HepG2 (cell line): ENCODE measurements around the gene PRPF4.

Experiments used
- GABPA ChIP-seq, 2 experiments: IDR thresholded peaks; 2 replicates each; pipeline ENCODE4 v1.6.1; 2011 to 2016; ENCODE audit warnings: low read depth in 2 of 2, low read length in 1 of 2, missing biosample characterization in 1 of 2, missing genetic modification characterization in 1 of 2
- IRF2 ChIP-seq: IDR thresholded peaks from 2 replicates; pipeline ENCODE4 v1.6.1; 2018; ENCODE audit warnings: missing genetic modification reagents, missing compliant biosample characterization
- MBNL3 ChIP-seq: fragments of 250-450 bp; sonication (Bioruptor Pico); conservative IDR thresholded peaks from 2 replicates; pipeline ENCODE4 v1.8.0; 2022; ENCODE audit warnings: mild to moderate bottlenecking, inconsistent platforms
- POLR2AphosphoS5 ChIP-seq: IDR thresholded peaks from 2 replicates; pipeline ENCODE4 v1.6.1; 2012; ENCODE audit warnings: low read depth, low read length
- SUZ12 ChIP-seq: fragments of 150-350 bp; IDR thresholded peaks from 2 replicates; pipeline ENCODE4 v1.6.1; 2014; ENCODE audit warnings: low read depth, low read length
- TAF1 ChIP-seq: sonication (generic); formaldehyde crosslinking; IDR thresholded peaks from 2 replicates; pipeline ENCODE4 v1.4.0; 2020; ENCODE audit warnings: missing genetic modification reagents
- TSC22D2 ChIP-seq: sonication (generic); formaldehyde crosslinking; IDR thresholded peaks from 2 replicates; pipeline ENCODE4 v1.5.1; 2020; ENCODE audit warnings: missing genetic modification reagents, mild to moderate bottlenecking, borderline replicate concordance
- ZNF75D ChIP-seq: sonication (generic); formaldehyde crosslinking; IDR thresholded peaks from 2 replicates; pipeline ENCODE4 v1.8.1; 2023; ENCODE audit warnings: missing genetic modification reagents, mild to moderate bottlenecking, borderline replicate concordance
- ZNF850 ChIP-seq: sonication (generic); formaldehyde crosslinking; conservative IDR thresholded peaks from 2 replicates; pipeline ENCODE4 v1.9.0; 2021; ENCODE audit warnings: mild to moderate bottlenecking, missing genetic modification reagents
- TF ChIP-seq, protein P1 (sequence below): sonication (generic); formaldehyde crosslinking; IDR thresholded peaks from 2 replicates; pipeline ENCODE4 v1.5.0; 2020; ENCODE audit warnings: mild to moderate bottlenecking, missing genetic modification reagents, moderate library complexity
- TF ChIP-seq, protein P2 (sequence below): sonication (generic); formaldehyde crosslinking; IDR thresholded peaks from 2 replicates; pipeline ENCODE4 v1.4.0; 2020; ENCODE audit warnings: missing genetic modification reagents
- TF ChIP-seq, protein P3 (sequence below): sonication (generic); formaldehyde crosslinking; IDR thresholded peaks from 2 replicates; pipeline ENCODE4 v1.4.0; 2020; ENCODE audit warnings: missing genetic modification reagents
- TF ChIP-seq, protein P4 (sequence below): sonication (generic); formaldehyde crosslinking; IDR thresholded peaks from 2 replicates; pipeline ENCODE4 v1.4.0; 2020; ENCODE audit warnings: low read depth, missing genetic modification reagents

DNA sequence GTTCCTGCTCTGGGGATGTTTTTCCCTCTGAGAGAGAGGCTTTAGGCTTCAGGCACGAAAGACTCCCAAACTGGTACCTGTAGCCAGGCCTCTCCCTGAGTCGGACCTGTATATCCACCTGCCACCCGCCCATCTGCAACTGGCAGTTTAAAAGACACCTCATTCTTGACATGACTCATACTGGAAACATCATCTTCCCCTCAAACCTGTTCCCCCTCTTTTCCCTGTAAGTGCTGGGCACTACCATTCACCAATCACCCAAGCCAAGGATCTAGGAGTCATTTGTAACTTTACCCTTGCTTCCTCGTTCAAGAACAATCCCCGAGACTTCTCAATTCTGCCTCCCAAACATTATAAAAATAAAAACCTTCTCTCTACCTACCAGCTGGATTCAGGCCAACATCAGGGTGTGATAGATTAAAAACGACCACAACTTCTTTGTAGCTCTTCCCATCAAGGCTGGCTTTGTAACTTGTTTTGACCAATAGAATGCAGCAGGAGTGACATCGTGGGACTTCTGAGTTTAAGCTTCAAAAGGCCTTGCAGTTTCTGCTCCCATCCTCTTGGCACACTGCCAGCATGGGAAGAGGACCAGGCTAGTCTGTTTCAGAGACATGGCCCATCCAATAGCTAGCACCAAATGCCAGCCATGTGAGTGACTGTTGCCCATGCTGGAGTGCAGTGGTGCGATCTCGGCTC is 66.4 kb downstream of the PRPF4 start:
- TF ChIP-seq GABPA (IDR thresholded peaks at IDR 0.05; ENCODE audit: low read depth, low read length): no peak
- no peak for TF ChIP-seq GABPA (CRISPR knock-in tag; IDR thresholded peaks at IDR 0.05; ENCODE audit: low read depth)
- TF ChIP-seq, protein P1, sequence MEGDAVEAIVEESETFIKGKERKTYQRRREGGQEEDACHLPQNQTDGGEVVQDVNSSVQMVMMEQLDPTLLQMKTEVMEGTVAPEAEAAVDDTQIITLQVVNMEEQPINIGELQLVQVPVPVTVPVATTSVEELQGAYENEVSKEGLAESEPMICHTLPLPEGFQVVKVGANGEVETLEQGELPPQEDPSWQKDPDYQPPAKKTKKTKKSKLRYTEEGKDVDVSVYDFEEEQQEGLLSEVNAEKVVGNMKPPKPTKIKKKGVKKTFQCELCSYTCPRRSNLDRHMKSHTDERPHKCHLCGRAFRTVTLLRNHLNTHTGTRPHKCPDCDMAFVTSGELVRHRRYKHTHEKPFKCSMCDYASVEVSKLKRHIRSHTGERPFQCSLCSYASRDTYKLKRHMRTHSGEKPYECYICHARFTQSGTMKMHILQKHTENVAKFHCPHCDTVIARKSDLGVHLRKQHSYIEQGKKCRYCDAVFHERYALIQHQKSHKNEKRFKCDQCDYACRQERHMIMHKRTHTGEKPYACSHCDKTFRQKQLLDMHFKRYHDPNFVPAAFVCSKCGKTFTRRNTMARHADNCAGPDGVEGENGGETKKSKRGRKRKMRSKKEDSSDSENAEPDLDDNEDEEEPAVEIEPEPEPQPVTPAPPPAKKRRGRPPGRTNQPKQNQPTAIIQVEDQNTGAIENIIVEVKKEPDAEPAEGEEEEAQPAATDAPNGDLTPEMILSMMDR (CRISPR knock-in tag): no peak
- TF ChIP-seq, protein P2, sequence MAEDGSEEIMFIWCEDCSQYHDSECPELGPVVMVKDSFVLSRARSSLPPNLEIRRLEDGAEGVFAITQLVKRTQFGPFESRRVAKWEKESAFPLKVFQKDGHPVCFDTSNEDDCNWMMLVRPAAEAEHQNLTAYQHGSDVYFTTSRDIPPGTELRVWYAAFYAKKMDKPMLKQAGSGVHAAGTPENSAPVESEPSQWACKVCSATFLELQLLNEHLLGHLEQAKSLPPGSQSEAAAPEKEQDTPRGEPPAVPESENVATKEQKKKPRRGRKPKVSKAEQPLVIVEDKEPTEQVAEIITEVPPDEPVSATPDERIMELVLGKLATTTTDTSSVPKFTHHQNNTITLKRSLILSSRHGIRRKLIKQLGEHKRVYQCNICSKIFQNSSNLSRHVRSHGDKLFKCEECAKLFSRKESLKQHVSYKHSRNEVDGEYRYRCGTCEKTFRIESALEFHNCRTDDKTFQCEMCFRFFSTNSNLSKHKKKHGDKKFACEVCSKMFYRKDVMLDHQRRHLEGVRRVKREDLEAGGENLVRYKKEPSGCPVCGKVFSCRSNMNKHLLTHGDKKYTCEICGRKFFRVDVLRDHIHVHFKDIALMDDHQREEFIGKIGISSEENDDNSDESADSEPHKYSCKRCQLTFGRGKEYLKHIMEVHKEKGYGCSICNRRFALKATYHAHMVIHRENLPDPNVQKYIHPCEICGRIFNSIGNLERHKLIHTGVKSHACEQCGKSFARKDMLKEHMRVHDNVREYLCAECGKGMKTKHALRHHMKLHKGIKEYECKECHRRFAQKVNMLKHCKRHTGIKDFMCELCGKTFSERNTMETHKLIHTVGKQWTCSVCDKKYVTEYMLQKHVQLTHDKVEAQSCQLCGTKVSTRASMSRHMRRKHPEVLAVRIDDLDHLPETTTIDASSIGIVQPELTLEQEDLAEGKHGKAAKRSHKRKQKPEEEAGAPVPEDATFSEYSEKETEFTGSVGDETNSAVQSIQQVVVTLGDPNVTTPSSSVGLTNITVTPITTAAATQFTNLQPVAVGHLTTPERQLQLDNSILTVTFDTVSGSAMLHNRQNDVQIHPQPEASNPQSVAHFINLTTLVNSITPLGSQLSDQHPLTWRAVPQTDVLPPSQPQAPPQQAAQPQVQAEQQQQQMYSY: no peak
- TF ChIP-seq, protein P3, sequence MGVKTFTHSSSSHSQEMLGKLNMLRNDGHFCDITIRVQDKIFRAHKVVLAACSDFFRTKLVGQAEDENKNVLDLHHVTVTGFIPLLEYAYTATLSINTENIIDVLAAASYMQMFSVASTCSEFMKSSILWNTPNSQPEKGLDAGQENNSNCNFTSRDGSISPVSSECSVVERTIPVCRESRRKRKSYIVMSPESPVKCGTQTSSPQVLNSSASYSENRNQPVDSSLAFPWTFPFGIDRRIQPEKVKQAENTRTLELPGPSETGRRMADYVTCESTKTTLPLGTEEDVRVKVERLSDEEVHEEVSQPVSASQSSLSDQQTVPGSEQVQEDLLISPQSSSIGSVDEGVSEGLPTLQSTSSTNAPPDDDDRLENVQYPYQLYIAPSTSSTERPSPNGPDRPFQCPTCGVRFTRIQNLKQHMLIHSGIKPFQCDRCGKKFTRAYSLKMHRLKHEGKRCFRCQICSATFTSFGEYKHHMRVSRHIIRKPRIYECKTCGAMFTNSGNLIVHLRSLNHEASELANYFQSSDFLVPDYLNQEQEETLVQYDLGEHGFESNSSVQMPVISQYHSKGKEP (CRISPR knock-in tag): no peak
- no peak for TF ChIP-seq POLR2AphosphoS5
- no peak for TF ChIP-seq MBNL3 (CRISPR knock-in tag)
- no peak for TF ChIP-seq ZNF850 (CRISPR knock-in tag)
- no peak for TF ChIP-seq TAF1 (CRISPR knock-in tag)
- TF ChIP-seq IRF2 (CRISPR knock-in tag): no peak
- TF ChIP-seq, protein P4, sequence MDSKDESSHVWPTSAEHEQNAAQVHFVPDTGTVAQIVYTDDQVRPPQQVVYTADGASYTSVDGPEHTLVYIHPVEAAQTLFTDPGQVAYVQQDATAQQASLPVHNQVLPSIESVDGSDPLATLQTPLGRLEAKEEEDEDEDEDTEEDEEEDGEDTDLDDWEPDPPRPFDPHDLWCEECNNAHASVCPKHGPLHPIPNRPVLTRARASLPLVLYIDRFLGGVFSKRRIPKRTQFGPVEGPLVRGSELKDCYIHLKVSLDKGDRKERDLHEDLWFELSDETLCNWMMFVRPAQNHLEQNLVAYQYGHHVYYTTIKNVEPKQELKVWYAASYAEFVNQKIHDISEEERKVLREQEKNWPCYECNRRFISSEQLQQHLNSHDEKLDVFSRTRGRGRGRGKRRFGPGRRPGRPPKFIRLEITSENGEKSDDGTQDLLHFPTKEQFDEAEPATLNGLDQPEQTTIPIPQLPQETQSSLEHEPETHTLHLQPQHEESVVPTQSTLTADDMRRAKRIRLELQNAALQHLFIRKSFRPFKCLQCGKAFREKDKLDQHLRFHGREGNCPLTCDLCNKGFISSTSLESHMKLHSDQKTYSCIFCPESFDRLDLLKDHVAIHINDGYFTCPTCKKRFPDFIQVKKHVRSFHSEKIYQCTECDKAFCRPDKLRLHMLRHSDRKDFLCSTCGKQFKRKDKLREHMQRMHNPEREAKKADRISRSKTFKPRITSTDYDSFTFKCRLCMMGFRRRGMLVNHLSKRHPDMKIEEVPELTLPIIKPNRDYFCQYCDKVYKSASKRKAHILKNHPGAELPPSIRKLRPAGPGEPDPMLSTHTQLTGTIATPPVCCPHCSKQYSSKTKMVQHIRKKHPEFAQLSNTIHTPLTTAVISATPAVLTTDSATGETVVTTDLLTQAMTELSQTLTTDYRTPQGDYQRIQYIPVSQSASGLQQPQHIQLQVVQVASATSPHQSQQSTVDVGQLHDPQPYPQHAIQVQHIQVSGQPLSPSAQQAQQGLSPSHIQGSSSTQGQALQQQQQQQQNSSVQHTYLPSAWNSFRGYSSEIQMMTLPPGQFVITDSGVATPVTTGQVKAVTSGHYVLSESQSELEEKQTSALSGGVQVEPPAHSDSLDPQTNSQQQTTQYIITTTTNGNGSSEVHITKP (CRISPR knock-in tag): no peak
- TF ChIP-seq SUZ12: no peak
- TF ChIP-seq ZNF75D (CRISPR knock-in tag): no peak
- TF ChIP-seq TSC22D2 (CRISPR knock-in tag): no peak
